Colonic mucosa (tissue), 4 donors: ENCODE data around the gene HSPA4. TPM values are rescaled to one million over a fixed set of nuclear protein-coding genes. Genes with fewer than 3 reads are reported as not detected.

Experiments
- DNase-seq: peaks from one replicate; pipeline ENCODE4 v3.0.0-alpha.2; 2020
- H3K27ac ChIP-seq: fragments of 200-600 bp; one replicate; pipeline ENCODE4 v1.8.0; 2021
- H3K27me3 ChIP-seq: fragments of 200-600 bp; one replicate; pipeline ENCODE4 v1.8.0; 2021
- H3K36me3 ChIP-seq: fragments of 200-600 bp; one replicate; pipeline ENCODE4 v1.8.0; 2021
- H3K4me1 ChIP-seq: fragments of 200-600 bp; one replicate; pipeline ENCODE4 v1.8.0; 2021; ENCODE audit warnings: mild to moderate bottlenecking
- H3K4me3 ChIP-seq: fragments of 200-600 bp; one replicate; pipeline ENCODE4 v1.8.0; 2021
- H3K9ac ChIP-seq, 2 donors: one replicate each; pipeline ENCODE4 v1.7.0; 2013; ENCODE audit warnings: control low read depth in 2 of 2, low read depth in 2 of 2, low read length in 2 of 2
- H3K9me3 ChIP-seq: fragments of 200-600 bp; one replicate; pipeline ENCODE4 v1.8.0; 2021
- intact Hi-C: fragments of 100-400 bp; cut with DNase I; formaldehyde crosslinking; loops from one replicate; pipeline ENCODE4 v1.14.1; 2022
- total RNA-seq, 2 donors: library from RNA; stranded (reverse); fragmentation: NEBNext Ultra II Directional in 1 of 2; extraction: Animal tissue kit (Norgen Biotek cat#: 25700) in 1 of 2; gene quantifications; one replicate each; pipeline ENCODE4 v1.2.1, GENCODE V29; 2021
- TF ChIP-seq, protein P1 (sequence below): fragments of 200-600 bp; IDR thresholded peaks from one replicate; pipeline ENCODE4 v1.8.0; 2022; ENCODE audit warnings: antibody characterized with exemption, mild to moderate bottlenecking
- donor health status: healthy.
- donor health status: DM: no; HTN: no; CAD: no.
- donor health status: DM: no; HTN: no; CAD: no.

HSPA4 gene
- total RNA-seq, 2 donors from 2014 or later, result 91.2 to 132 TPM

DNA sequence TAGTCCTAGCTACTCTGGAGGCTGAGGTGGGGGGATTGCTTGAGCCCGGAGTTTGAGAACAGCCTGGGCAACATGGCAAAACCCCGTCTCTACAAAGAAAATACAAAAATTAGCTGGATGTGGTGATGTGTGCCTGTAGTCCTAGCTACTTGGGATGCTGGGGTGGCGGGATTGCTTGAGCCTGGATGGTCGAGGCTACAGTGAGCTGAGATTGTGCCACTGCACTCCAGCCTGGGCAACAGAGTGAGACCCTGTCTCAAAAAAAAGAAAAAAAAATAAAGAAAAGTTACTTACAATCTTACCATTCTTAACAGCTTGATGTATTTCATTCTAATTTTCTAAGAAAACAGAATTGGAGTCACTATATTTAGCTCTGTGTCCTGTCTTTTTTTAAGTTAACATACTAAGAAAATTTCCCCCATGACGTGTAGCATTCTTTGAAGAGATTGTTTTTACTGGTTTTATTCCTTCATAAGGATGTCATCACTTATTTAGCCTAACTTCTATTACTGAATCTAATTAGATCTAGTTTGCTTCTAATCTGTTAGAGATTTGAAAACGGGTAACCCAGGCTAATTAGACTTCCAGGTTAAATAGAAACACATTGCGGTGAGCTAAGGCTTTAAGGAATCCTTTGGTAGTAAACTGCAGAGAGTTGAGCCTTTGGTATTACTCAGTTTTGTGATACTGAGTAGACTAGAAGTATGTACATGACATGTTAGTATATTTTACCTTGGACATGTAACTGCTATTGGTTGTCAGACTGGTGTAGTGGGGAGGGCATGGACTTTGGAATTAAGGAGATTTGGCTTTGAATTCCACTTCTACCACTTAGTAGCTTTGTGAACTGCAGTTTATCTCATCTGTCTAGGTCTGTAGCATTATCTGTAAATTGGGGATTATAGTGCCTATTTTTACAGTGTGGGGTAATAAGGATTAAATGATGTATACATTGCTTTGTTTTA is 24.0 kb downstream of the HSPA4 start:
- H3K36me3 ChIP-seq, result no peaks in the 10 kb centered on the region
- no peak for DNase-seq
- intact Hi-C loops, result no loop called here

DNA sequence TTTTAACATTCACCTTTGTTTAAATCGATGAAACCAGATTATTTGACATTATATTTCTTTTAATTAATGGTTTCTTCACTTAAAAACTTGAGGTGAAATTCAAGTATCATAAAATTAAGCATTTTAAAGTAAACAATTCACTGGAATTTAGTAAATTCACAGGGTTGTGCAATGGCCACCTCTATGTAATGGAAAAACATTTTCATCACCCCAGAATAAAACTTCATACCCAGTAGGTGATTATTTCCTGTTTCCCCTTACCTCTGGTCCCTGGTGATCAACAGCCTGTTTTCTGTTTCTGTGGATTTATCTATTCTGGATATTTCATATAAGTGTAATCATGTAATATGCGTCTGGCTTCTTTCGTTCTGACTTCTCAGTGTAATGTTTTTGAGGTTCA is 27.2 kb downstream of the HSPA4 start:
- Histone ChIP-seq H3K36me3 (no peaks in the 10 kb centered on the region), H3K9me3 (no peaks in the 10 kb centered on the region)
- TF ChIP-seq, protein P1, sequence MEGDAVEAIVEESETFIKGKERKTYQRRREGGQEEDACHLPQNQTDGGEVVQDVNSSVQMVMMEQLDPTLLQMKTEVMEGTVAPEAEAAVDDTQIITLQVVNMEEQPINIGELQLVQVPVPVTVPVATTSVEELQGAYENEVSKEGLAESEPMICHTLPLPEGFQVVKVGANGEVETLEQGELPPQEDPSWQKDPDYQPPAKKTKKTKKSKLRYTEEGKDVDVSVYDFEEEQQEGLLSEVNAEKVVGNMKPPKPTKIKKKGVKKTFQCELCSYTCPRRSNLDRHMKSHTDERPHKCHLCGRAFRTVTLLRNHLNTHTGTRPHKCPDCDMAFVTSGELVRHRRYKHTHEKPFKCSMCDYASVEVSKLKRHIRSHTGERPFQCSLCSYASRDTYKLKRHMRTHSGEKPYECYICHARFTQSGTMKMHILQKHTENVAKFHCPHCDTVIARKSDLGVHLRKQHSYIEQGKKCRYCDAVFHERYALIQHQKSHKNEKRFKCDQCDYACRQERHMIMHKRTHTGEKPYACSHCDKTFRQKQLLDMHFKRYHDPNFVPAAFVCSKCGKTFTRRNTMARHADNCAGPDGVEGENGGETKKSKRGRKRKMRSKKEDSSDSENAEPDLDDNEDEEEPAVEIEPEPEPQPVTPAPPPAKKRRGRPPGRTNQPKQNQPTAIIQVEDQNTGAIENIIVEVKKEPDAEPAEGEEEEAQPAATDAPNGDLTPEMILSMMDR, result no peak

More for the DNA sequence above, 24.0 kb downstream of the HSPA4 start:
- no peak overlapping the region for H3K4me3 ChIP-seq
- H3K9ac ChIP-seq, result no peak overlapping the region
- TF ChIP-seq, protein P1, result no peak
- no peaks in the 10 kb centered on the region for H3K4me1 ChIP-seq
- no peaks in the 10 kb centered on the region for H3K9me3 ChIP-seq
- no peaks in the 10 kb centered on the region for H3K27me3 ChIP-seq
- no peak overlapping the region for H3K27ac ChIP-seq

GRCh38 chr5:133081036-133081435 is 29.2 kb downstream of the HSPA4 start:
- Histone ChIP-seq H3K9ac (no peak overlapping the region), H3K27ac (no peak overlapping the region), H3K4me1 (no peaks in the 10 kb centered on the region), H3K27me3 (no peaks in the 10 kb centered on the region), H3K36me3 (no peaks in the 10 kb centered on the region), H3K4me3 (no peak overlapping the region), H3K9me3 (no peaks in the 10 kb centered on the region)
- no peak for DNase-seq
- TF ChIP-seq, protein P1, result no peak
- intact Hi-C loops, result no loop called here

More for the DNA sequence above, 27.2 kb downstream of the HSPA4 start:
- H3K9ac ChIP-seq, result no peak overlapping the region
- H3K27me3 ChIP-seq, result no peaks in the 10 kb centered on the region
- H3K27ac ChIP-seq, result no peak overlapping the region
- H3K4me3 ChIP-seq, result no peak overlapping the region
- intact Hi-C loops, result no loop called here
- no peaks in the 10 kb centered on the region for H3K4me1 ChIP-seq
- no peak for DNase-seq

GRCh38 chr5:133081703-133082102 is 29.9 kb downstream of the HSPA4 start:
- no peaks in the 10 kb centered on the region for H3K9me3 ChIP-seq
- TF ChIP-seq, protein P1, result no peak
- no peak overlapping the region for H3K9ac ChIP-seq
- no peak overlapping the region for H3K4me3 ChIP-seq
- intact Hi-C loops, result no loop called here
- H3K4me1 ChIP-seq, result no peaks in the 10 kb centered on the region
- no peak overlapping the region for H3K27ac ChIP-seq
- H3K36me3 ChIP-seq, result no peaks in the 10 kb centered on the region
- no peak for DNase-seq
- H3K27me3 ChIP-seq, result no peaks in the 10 kb centered on the region

DNA sequence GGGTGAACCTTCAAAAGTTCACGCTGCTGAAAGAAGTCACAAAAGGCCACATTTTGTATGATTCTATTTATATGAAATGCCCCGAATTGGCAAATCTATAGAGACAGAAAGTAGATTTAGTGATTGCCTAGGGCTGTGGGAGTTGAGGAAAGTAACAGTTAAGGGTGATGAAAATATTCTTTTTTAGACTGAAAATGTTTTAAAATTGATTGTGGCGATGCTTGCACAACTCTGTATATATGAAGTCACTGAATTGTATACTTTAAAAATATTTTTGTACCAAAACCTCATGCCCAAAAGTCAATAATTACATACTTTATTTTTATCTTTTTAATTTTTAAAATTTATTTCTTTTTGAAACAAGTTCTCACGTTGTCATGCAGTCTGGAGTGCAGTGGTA is 30.3 kb downstream of the HSPA4 start:
- no peaks in the 10 kb centered on the region for H3K36me3 ChIP-seq
- no peak overlapping the region for H3K4me3 ChIP-seq
- H3K9me3 ChIP-seq, result no peaks in the 10 kb centered on the region
- H3K4me1 ChIP-seq, result no peaks in the 10 kb centered on the region
- DNase-seq, result no peak
- intact Hi-C loops, result no loop called here
- H3K27ac ChIP-seq, result no peak overlapping the region
- TF ChIP-seq, protein P1, result no peak
- H3K27me3 ChIP-seq, result no peaks in the 10 kb centered on the region
- no peak overlapping the region for H3K9ac ChIP-seq
